IMR-90 (cell line): ENCODE measurements around the gene OGT. TPM values are rescaled to one million over a fixed set of nuclear protein-coding genes. Genes with fewer than 3 reads are reported as not detected.

Source experiments
- ATAC-seq: fragments of 200-7000 bp; cut with Tn5 transposase; 2 replicates; pipeline ENCODE4 v1.9.1; 2020; ENCODE audit warnings: low read depth, mild to moderate bottlenecking, moderate library complexity
- BruUV-seq: library from RNA; stranded (reverse); fragments of 400-500 nt; replicated peaks from 2 replicates; lab custom pipeline; 2021; lab: Mats Ljungman, UMichigan
- CTCF ChIA-PET: fragments of 300-600 bp; formaldehyde crosslinking; extraction: SDS; loops from one replicate; lab custom pipeline; 2021; ENCODE audit warnings: antibody characterized with exemption; lab: Yijun Ruan, JAX
- POLR2A ChIA-PET: fragments of 300-600 bp; sonication (Branson Sonifier 250); formaldehyde crosslinking; loops from one replicate; lab custom pipeline; 2022; ENCODE audit warnings: antibody characterized with exemption; ENCODE audit not compliant: unreplicated experiment; lab: Charles Lee
- DNase-seq: peaks from one replicate; pipeline ENCODE4 v3.0.0; 2013
- H2AFZ ChIP-seq: replicated peaks from 2 replicates; pipeline ENCODE3; 2013; ENCODE audit warnings: low read length, mild to moderate bottlenecking; ENCODE audit not compliant: poor library complexity
- H2AK5ac ChIP-seq: 2 replicates; pipeline ENCODE4 v1.6.1; 2013; ENCODE audit warnings: low read depth, low read length, inconsistent platforms
- H2AK9ac ChIP-seq: replicated peaks from 2 replicates; pipeline ENCODE3; 2013; ENCODE audit warnings: mild to moderate bottlenecking, low read depth, low read length, moderate library complexity; ENCODE audit not compliant: poor library complexity
- H2BK120ac ChIP-seq: 2 replicates; pipeline ENCODE4 v1.6.1; 2013; ENCODE audit warnings: low read depth, low read length, inconsistent platforms
- H2BK15ac ChIP-seq: 3 replicates; pipeline ENCODE4 v1.6.1; 2013; ENCODE audit warnings: low read depth, low read length, inconsistent platforms
- H2BK20ac ChIP-seq: 2 replicates; pipeline ENCODE4 v1.6.1; 2013; ENCODE audit warnings: low read depth, mild to moderate bottlenecking, inconsistent platforms, low read length, moderate library complexity
- H2BK5ac ChIP-seq: 2 replicates; pipeline ENCODE4 v1.6.1; 2013; ENCODE audit warnings: mild to moderate bottlenecking, low read depth, low read length, inconsistent platforms; ENCODE audit not compliant: poor library complexity, severe bottlenecking
- H3K14ac ChIP-seq: replicated peaks from 2 replicates; pipeline ENCODE4 v1.6.1; 2013; ENCODE audit warnings: low read depth, low read length, inconsistent platforms
- H3K18ac ChIP-seq: 2 replicates; pipeline ENCODE4 v1.6.1; 2013; ENCODE audit warnings: low read depth, low read length, control low read depth
- H3K23ac ChIP-seq: 2 replicates; pipeline ENCODE4 v1.6.1; 2013; ENCODE audit warnings: low read depth, low read length, inconsistent platforms
- H3K27ac ChIP-seq: 2 replicates; pipeline ENCODE4 v1.5.1; 2013; ENCODE audit warnings: mild to moderate bottlenecking, control low read depth, low read length; ENCODE audit not compliant: insufficient read depth
- H3K27me3 ChIP-seq: 2 replicates; pipeline ENCODE4 v1.6.1; 2013; ENCODE audit warnings: low read length; ENCODE audit not compliant: control insufficient read depth, insufficient read depth
- H3K36me3 ChIP-seq: 2 replicates; pipeline ENCODE4 v1.6.1; 2013; ENCODE audit warnings: low read length, mixed read lengths; ENCODE audit not compliant: control insufficient read depth, insufficient read depth
- H3K4ac ChIP-seq: 2 replicates; pipeline ENCODE4 v1.6.1; 2013; ENCODE audit warnings: low read depth, low read length, inconsistent platforms
- H3K4me1 ChIP-seq: 2 replicates; pipeline ENCODE4 v1.6.1; 2013; ENCODE audit warnings: low read length, mixed read lengths; ENCODE audit not compliant: control insufficient read depth, insufficient read depth
- H3K4me2 ChIP-seq: 2 replicates; pipeline ENCODE4 v1.6.1; 2013; ENCODE audit warnings: low read depth, mild to moderate bottlenecking, control low read depth, low read length, moderate library complexity
- H3K4me3 ChIP-seq: 2 replicates; pipeline ENCODE4 v1.5.1; 2013; ENCODE audit warnings: low read depth, mild to moderate bottlenecking, control low read depth, low read length, moderate library complexity; ENCODE audit not compliant: insufficient read depth
- H3K56ac ChIP-seq: 2 replicates; pipeline ENCODE4 v1.6.1; 2013; ENCODE audit warnings: low read length, inconsistent platforms; ENCODE audit not compliant: insufficient read depth; ENCODE audit errors: extremely low read depth
- H3K79me1 ChIP-seq, 2 experiments: 2 replicates each; pipeline ENCODE4 v1.6.1; 2013; ENCODE audit warnings: low read length in 2 of 2, inconsistent platforms in 1 of 2, low read depth in 1 of 2
- H3K9ac ChIP-seq: 2 replicates; pipeline ENCODE4 v1.6.1; 2013; ENCODE audit warnings: low read depth, low read length, control low read depth
- H3K9me1 ChIP-seq: 2 replicates; pipeline ENCODE4 v1.6.1; 2013; ENCODE audit warnings: low read length, inconsistent platforms; ENCODE audit not compliant: insufficient read depth
- H3K9me3 ChIP-seq: 2 replicates; pipeline ENCODE4 v1.6.1; 2013; ENCODE audit warnings: low read length; ENCODE audit not compliant: control insufficient read depth, insufficient read depth
- H4K20me1 ChIP-seq: 2 replicates; pipeline ENCODE4 v1.6.1; 2013; ENCODE audit warnings: low read length, inconsistent platforms; ENCODE audit not compliant: insufficient read depth
- H4K5ac ChIP-seq: 2 replicates; pipeline ENCODE4 v1.6.1; 2013; ENCODE audit warnings: mild to moderate bottlenecking, low read depth, low read length, control low read depth
- H4K8ac ChIP-seq, 2 experiments: 2 replicates each; pipeline ENCODE4 v1.6.1; 2013; ENCODE audit warnings: low read depth in 2 of 2, low read length in 2 of 2, control low read depth in 1 of 2, inconsistent platforms in 1 of 2
- H4K91ac ChIP-seq: 2 replicates; pipeline ENCODE4 v1.6.1; 2013; ENCODE audit warnings: low read depth, low read length, inconsistent platforms; ENCODE audit not compliant: insufficient read depth
- BHLHE40 ChIP-seq: fragments of 150-350 bp; IDR thresholded peaks from 2 replicates; pipeline ENCODE4 v1.6.1; 2016; ENCODE audit warnings: mild to moderate bottlenecking, low read depth, low read length
- CTCF ChIP-seq: conservative IDR thresholded peaks from 2 replicates; pipeline ENCODE4 v1.5.1; 2012; ENCODE audit warnings: mild to moderate bottlenecking, low read depth, low read length, improper control_type of control experiment
- FOS ChIP-seq: fragments of 150-350 bp; IDR thresholded peaks from 2 replicates; pipeline ENCODE4 v1.6.1; 2016; ENCODE audit warnings: low read depth, low read length
- MXI1 ChIP-seq: IDR thresholded peaks from 2 replicates; pipeline ENCODE4 v1.6.1; 2012; ENCODE audit warnings: low read depth, mild to moderate bottlenecking, low read length, moderate library complexity, borderline replicate concordance
- NFE2L2 ChIP-seq: fragments of 150-350 bp; IDR thresholded peaks from 2 replicates; pipeline ENCODE4 v1.6.1; 2016; ENCODE audit warnings: low read depth, mild to moderate bottlenecking, low read length
- RAD21 ChIP-seq: IDR thresholded peaks from 2 replicates; pipeline ENCODE4 v1.6.1; 2012; ENCODE audit warnings: low read length, improper control_type of control experiment
- RCOR1 ChIP-seq: IDR thresholded peaks from 2 replicates; pipeline ENCODE4 v1.6.1; 2012; ENCODE audit warnings: mild to moderate bottlenecking, low read length, improper control_type of control experiment; ENCODE audit not compliant: insufficient replicate concordance
- SMC3 ChIP-seq: fragments of 150-350 bp; IDR thresholded peaks from 2 replicates; pipeline ENCODE4 v1.6.1; 2016; ENCODE audit warnings: low read depth, mild to moderate bottlenecking, antibody characterized with exemption, low read length, moderate library complexity
- WGBS, 2 experiments: methylation state at CpG; one replicate each; pipeline versions ENCODE4 v1.1.5 to v1.1.7; 2013; ENCODE audit warnings: missing lambda C conversion rate in 2 of 2; ENCODE audit not compliant: insufficient read length in 1 of 2; ENCODE audit errors: extremely low coverage in 2 of 2; 5-methylcytosine and 5-hydroxymethylcytosine counted together
- dilution Hi-C: fragments of 300-500 bp; cut with HindIII; formaldehyde crosslinking; loops from one replicate; pipeline ENCODE4 v1.14.3; 2018; ENCODE audit warnings: low sequenced_read_pairs; ENCODE audit not compliant: unreplicated experiment
- in situ Hi-C: fragments of 300-500 bp; cut with MboI; formaldehyde crosslinking; loops from 3 replicates; pipeline ENCODE4 v1.14.3; 2019; ENCODE audit warnings: low sequenced_read_pairs, inconsistent platforms, mixed read lengths
- intact Hi-C: fragments of 100-400 bp; cut with micrococcal nuclease; formaldehyde crosslinking; loops from 2 replicates; pipeline ENCODE4 v1.10.0; 2022
- polyA plus RNA-seq, 3 experiments: library from polyadenylated mRNA; depleted of rRNA; stranded (reverse); fragments of >200 nt; gene quantifications; 2 replicates each; pipeline ENCODE4 v1.2.3, GENCODE V29; 2012; ENCODE audit warnings: low replicate concordance in 1 of 3
- total RNA-seq: library from RNA; depleted of rRNA; stranded (reverse); fragments of >200 nt; gene quantifications from 2 replicates; pipeline ENCODE4 v1.2.3, GENCODE V29; 2012

OGT gene
- total and polyA plus RNA-seq, 2 of the 4 experiments (the other 2 are of a cell fraction): 80.7 to 113 TPM

- no peaks in the 10 kb centered on the region for H3K9me1 ChIP-seq
- CTCF ChIA-PET: no interaction called here
- no peaks in the 10 kb centered on the region for H3K36me3 ChIP-seq
- H2AK9ac ChIP-seq: no peak overlapping the region
- no peak overlapping the region for H4K8ac ChIP-seq
- BruUV-seq: no TSS peak
- H3K14ac ChIP-seq: no peak overlapping the region
- no peak for DNase-seq
- H3K27me3 ChIP-seq: peaks cover 2% of the 10 kb centered on the region; the same call in 1 of the 2 replicates
- H3K4me3 ChIP-seq: no peak overlapping the region
- no peak overlapping the region for H3K4me2 ChIP-seq
- no peaks in the 10 kb centered on the region for H4K20me1 ChIP-seq
- dilution Hi-C loops (no loop called here), in situ Hi-C loops (no loop called here), intact Hi-C loops (no loop called here)
- H3K27ac ChIP-seq: no peak overlapping the region
- POLR2A ChIA-PET: no interaction called here
- no peak overlapping the region for H3K18ac ChIP-seq
- H3K4me1 ChIP-seq: no peaks in the 10 kb centered on the region
- H2BK5ac ChIP-seq: no peak overlapping the region
- TF ChIP-seq RCOR1 (no peak), BHLHE40 (no peak), CTCF (no peak), FOS (no peak), SMC3 (no peak), NFE2L2 (no peak), RAD21 (no peak), MXI1 (no peak)
- H3K79me1 ChIP-seq: no peaks in the 10 kb centered on the region
- WGBS, 2 experiments: no CpG with 5 or more reads among the region's 2 CpGs
- H3K4ac ChIP-seq: no peak overlapping the region
- H3K23ac ChIP-seq: no peak overlapping the region
- no peak overlapping the region for H4K91ac ChIP-seq
- H2AFZ ChIP-seq: no peak overlapping the region
- H3K9ac ChIP-seq: no peak overlapping the region
- ATAC-seq: peak; percentile 37; the same call in 1 of the 2 replicates
- H2BK15ac ChIP-seq: no peak overlapping the region
- no peak overlapping the region for H2BK120ac ChIP-seq
- no peak overlapping the region; the same call in 1 of the 2 replicates for H3K56ac ChIP-seq
- H3K9me3 ChIP-seq: no peaks in the 10 kb centered on the region
- H2BK20ac ChIP-seq: no peak overlapping the region
- H2AK5ac ChIP-seq: no peak overlapping the region
- no peak overlapping the region for H4K5ac ChIP-seq
Observed at GRCh38 chrX:71515038-71515396, 17.9 kb upstream of the OGT start.
